Thoracic aorta (tissue), 2 donors: ENCODE data around the gene GPC1. TPM values are rescaled to one million over a fixed set of nuclear protein-coding genes. Genes with fewer than 3 reads are reported as not detected.

Experiments used
- ATAC-seq: fragments of 150-250 bp; one replicate; pipeline ENCODE4 v1.8.0; 2017; ENCODE audit warnings: low read depth; ENCODE audit not compliant: insufficient number of reproducible peaks, low FRiP score
- DNase-seq: peaks from one replicate; pipeline ENCODE4 v3.0.0-alpha.2; 2020; ENCODE audit warnings: low spot score
- H3K27ac ChIP-seq, 2 donors: fragments of 200-600 bp; sonication (generic); 1 replicate in 1 of 2; 2 replicates in 1 of 2; pipeline ENCODE4 v1.5.1; 2016; ENCODE audit warnings: mild to moderate bottlenecking in 2 of 2, moderate library complexity in 2 of 2
- H3K27me3 ChIP-seq: fragments of 200-600 bp; sonication (generic); replicated peaks from 2 replicates; pipeline ENCODE4 v1.6.0; 2016; ENCODE audit warnings: mild to moderate bottlenecking; ENCODE audit not compliant: insufficient read depth
- H3K36me3 ChIP-seq: fragments of 200-600 bp; sonication (generic); one replicate; pipeline ENCODE4 v1.5.1; 2016
- H3K4me1 ChIP-seq, 2 donors: fragments of 200-600 bp; sonication (generic); 1 replicate in 1 of 2; 2 replicates in 1 of 2; pipeline versions ENCODE4 v1.5.1 to v1.6.0; 2016; ENCODE audit warnings: low read depth in 2 of 2, mild to moderate bottlenecking in 1 of 2; ENCODE audit not compliant: control insufficient read depth in 1 of 2
- H3K4me3 ChIP-seq: fragments of 200-600 bp; sonication (generic); 2 replicates; pipeline ENCODE4 v1.5.1; 2016; ENCODE audit warnings: mild to moderate bottlenecking
- H3K9me3 ChIP-seq: fragments of 200-600 bp; sonication (generic); 2 replicates; pipeline ENCODE4 v1.5.1; 2016
- total RNA-seq, 2 donors: library from RNA; depleted of rRNA; stranded (reverse); fragments of >200 nt; gene quantifications; one replicate each; pipeline versions ENCODE4 v1.1.0 to v1.2.3, GENCODE V29; 2016
- TF ChIP-seq, protein P1 (sequence below): fragments of 200-600 bp; sonication (generic); IDR thresholded peaks from one replicate; pipeline ENCODE4 v1.5.1; 2019; ENCODE audit warnings: antibody characterized with exemption

Gene GPC1
- total RNA-seq, 2 donors from 2014 or later = 94.2 to 162 TPM

- ATAC-seq (no peak), DNase-seq (no peak)
- no peak overlapping the region for H3K4me3 ChIP-seq
- no peaks in the 10 kb centered on the region for H3K9me3 ChIP-seq
- TF ChIP-seq, protein P1, sequence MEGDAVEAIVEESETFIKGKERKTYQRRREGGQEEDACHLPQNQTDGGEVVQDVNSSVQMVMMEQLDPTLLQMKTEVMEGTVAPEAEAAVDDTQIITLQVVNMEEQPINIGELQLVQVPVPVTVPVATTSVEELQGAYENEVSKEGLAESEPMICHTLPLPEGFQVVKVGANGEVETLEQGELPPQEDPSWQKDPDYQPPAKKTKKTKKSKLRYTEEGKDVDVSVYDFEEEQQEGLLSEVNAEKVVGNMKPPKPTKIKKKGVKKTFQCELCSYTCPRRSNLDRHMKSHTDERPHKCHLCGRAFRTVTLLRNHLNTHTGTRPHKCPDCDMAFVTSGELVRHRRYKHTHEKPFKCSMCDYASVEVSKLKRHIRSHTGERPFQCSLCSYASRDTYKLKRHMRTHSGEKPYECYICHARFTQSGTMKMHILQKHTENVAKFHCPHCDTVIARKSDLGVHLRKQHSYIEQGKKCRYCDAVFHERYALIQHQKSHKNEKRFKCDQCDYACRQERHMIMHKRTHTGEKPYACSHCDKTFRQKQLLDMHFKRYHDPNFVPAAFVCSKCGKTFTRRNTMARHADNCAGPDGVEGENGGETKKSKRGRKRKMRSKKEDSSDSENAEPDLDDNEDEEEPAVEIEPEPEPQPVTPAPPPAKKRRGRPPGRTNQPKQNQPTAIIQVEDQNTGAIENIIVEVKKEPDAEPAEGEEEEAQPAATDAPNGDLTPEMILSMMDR = no peak
- H3K27me3 ChIP-seq = no peaks in the 10 kb centered on the region
- peaks cover 3 to 15% of the 10 kb centered on the region in 2 donors for H3K4me1 ChIP-seq
- H3K36me3 ChIP-seq = no peaks in the 10 kb centered on the region
- H3K27ac ChIP-seq = no peak overlapping the region
These were observed 46.8 kb upstream of the GPC1 start for GRCh38 chr2:240388471-240389301.

- ATAC-seq = no peak
- Histone ChIP-seq H3K36me3 (no peaks in the 10 kb centered on the region), H3K4me1 (peaks cover 3 to 15% of the 10 kb centered on the region in 2 donors), H3K27ac (no peak overlapping the region), H3K4me3 (no peak overlapping the region), H3K9me3 (no peaks in the 10 kb centered on the region), H3K27me3 (no peaks in the 10 kb centered on the region)
- TF ChIP-seq, protein P1 = no peak
- no peak for DNase-seq
These were observed 46.1 kb upstream of the GPC1 start for GRCh38 chr2:240389302-240389805.

DNA sequence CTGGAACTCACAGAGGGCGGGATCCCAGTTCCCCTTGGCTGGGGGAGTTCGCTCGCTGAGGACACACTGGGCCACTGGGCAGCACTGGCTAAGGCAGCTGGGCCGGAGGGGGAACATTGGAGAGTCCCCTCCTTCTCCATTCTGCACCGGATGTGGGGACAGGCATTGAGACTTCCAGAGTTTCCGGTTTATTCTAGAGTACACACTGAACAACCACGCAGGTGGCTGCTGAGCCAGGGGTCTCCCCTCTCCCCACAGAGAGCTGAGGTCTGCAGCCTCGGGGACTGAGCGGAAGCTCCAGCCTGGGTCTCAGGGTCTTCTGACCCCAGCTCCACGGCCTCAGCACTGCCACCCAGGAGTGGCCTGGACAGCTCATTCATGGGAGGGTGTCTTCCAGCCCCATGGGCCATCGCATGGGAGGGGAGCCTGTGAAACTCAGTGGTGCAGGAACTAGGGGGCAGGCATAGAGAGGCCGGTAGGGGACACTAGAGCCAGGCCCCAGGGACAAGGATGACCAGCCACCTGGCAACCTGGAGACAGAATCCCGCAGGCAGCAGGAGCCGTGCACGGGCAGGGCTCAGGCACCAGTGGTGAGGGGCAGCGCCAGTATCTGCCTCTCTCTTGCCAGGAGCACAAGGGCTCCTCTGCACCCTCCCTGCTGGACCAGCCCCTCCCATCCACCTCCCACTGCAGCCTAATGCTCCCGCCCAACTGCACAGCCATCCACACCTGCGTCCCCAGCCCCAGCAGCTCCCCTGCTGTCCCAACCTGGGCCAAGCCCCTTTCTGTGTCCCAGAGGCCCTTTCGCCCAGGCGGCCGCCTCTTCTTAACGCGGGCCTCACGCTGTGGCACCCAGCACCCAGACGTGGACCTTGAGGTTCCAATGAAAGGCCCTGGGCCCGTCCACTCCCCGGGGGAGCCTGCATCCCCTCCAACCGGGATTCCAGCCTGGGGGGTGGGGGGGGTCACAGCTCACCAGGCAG lies 45.1 kb upstream of the GPC1 start:
- Histone ChIP-seq H3K36me3 (no peaks in the 10 kb centered on the region), H3K4me3 (no peak overlapping the region), H3K27ac (no peak overlapping the region), H3K27me3 (no peaks in the 10 kb centered on the region), H3K9me3 (no peaks in the 10 kb centered on the region), H3K4me1 (peaks cover 3 to 15% of the 10 kb centered on the region in 2 donors)
- TF ChIP-seq, protein P1 = no peak
- no peak for DNase-seq
- ATAC-seq = no peak

- TF ChIP-seq, protein P1 = no peak
- H3K36me3 ChIP-seq = no peaks in the 10 kb centered on the region
- peaks cover 3 to 15% of the 10 kb centered on the region in 2 donors for H3K4me1 ChIP-seq
- no peaks in the 10 kb centered on the region for H3K9me3 ChIP-seq
- no peak overlapping the region for H3K4me3 ChIP-seq
- H3K27me3 ChIP-seq = no peaks in the 10 kb centered on the region
- DNase-seq = no peak
- no peak overlapping the region for H3K27ac ChIP-seq
- no peak for ATAC-seq
These were observed 44.1 kb upstream of the GPC1 start for GRCh38 chr2:240391111-240392051.
